ENCODE measurements around the gene INTS3.
A peak's percentile ranks its signal among the peaks of the same experiment; 100 is the strongest.

The INTS3 gene

GRCh38 chr1:153770797-153771196 is 42.9 kb downstream of the INTS3 start:
- Histone ChIP-seq H3K9me3 (ENCODE audit: control insufficient read depth in 2 of 2, low read length in 2 of 2) (no peaks in the 10 kb centered on the region), H3K4me3 (ENCODE audit: low read length in 2 of 2) (no peak overlapping the region), H3K4me1 (ENCODE audit: control insufficient read depth in 2 of 2, insufficient read depth in 2 of 2, low read length in 2 of 2) (peaks cover 20 to 30% of the 10 kb centered on the region in 2 donors), H3K27ac (ENCODE audit: low read depth in 2 of 2, low read length in 2 of 2) (no peak overlapping the region), H3K36me3 (ENCODE audit: control insufficient read depth in 2 of 2, insufficient read depth in 2 of 2, low read length in 2 of 2) (peaks cover 30 to 36% of the 10 kb centered on the region in 2 donors), H3K27me3 (ENCODE audit: control insufficient read depth in 2 of 2, insufficient read depth in 2 of 2, low read length in 2 of 2) (no peaks in the 10 kb centered on the region), H3K9ac (ENCODE audit: low read depth in 1 of 2, low read length in 2 of 2) (no peak overlapping the region)

- H3K9ac ChIP-seq (ENCODE audit: low read depth in 1 of 2, low read length in 2 of 2), result no peak overlapping the region
- H3K4me3 ChIP-seq (ENCODE audit: low read length in 2 of 2), result no peak overlapping the region
- no peaks in the 10 kb centered on the region for H3K9me3 ChIP-seq (ENCODE audit: control insufficient read depth in 2 of 2, low read length in 2 of 2)
- H3K36me3 ChIP-seq (ENCODE audit: control insufficient read depth in 2 of 2, insufficient read depth in 2 of 2, low read length in 2 of 2), result peaks cover 30 to 36% of the 10 kb centered on the region in 2 donors
- H3K27ac ChIP-seq (ENCODE audit: low read depth in 2 of 2, low read length in 2 of 2), result no peak overlapping the region
- H3K4me1 ChIP-seq (ENCODE audit: control insufficient read depth in 2 of 2, insufficient read depth in 2 of 2, low read length in 2 of 2), result peaks cover 23 to 35% of the 10 kb centered on the region in 2 donors
- H3K27me3 ChIP-seq (ENCODE audit: control insufficient read depth in 2 of 2, insufficient read depth in 2 of 2, low read length in 2 of 2), result no peaks in the 10 kb centered on the region
These were observed 43.4 kb downstream of the INTS3 start for GRCh38 chr1:153771261-153771660.

GRCh38 chr1:153771841-153772593 is 44.2 kb downstream of the INTS3 start:
- Histone ChIP-seq H3K36me3 (ENCODE audit: control insufficient read depth in 2 of 2, insufficient read depth in 2 of 2, low read length in 2 of 2) (peaks cover 30 to 36% of the 10 kb centered on the region in 2 donors), H3K27me3 (ENCODE audit: control insufficient read depth in 2 of 2, insufficient read depth in 2 of 2, low read length in 2 of 2) (no peaks in the 10 kb centered on the region), H3K4me3 (ENCODE audit: low read length in 2 of 2) (no peak overlapping the region), H3K4me1 (ENCODE audit: control insufficient read depth in 2 of 2, insufficient read depth in 2 of 2, low read length in 2 of 2) (peaks cover 31 to 42% of the 10 kb centered on the region in 2 donors), H3K9ac (ENCODE audit: low read depth in 1 of 2, low read length in 2 of 2) (no peak overlapping the region), H3K9me3 (ENCODE audit: control insufficient read depth in 2 of 2, low read length in 2 of 2) (no peaks in the 10 kb centered on the region), H3K27ac (ENCODE audit: low read depth in 2 of 2, low read length in 2 of 2) (no peak overlapping the region)

GRCh38 chr1:153773096-153773921 is 45.5 kb downstream of the INTS3 start:
- peak overlapping the region in 1 of 2 donors; percentile 49 for H3K27ac ChIP-seq (ENCODE audit: low read depth in 2 of 2, low read length in 2 of 2)
- H3K9ac ChIP-seq (ENCODE audit: low read depth in 1 of 2, low read length in 2 of 2), result no peak overlapping the region
- H3K27me3 ChIP-seq (ENCODE audit: control insufficient read depth in 2 of 2, insufficient read depth in 2 of 2, low read length in 2 of 2), result no peaks in the 10 kb centered on the region
- peaks cover 31 to 33% of the 10 kb centered on the region in 2 donors for H3K4me1 ChIP-seq (ENCODE audit: control insufficient read depth in 2 of 2, insufficient read depth in 2 of 2, low read length in 2 of 2)
- peaks cover 22 to 28% of the 10 kb centered on the region in 2 donors for H3K36me3 ChIP-seq (ENCODE audit: control insufficient read depth in 2 of 2, insufficient read depth in 2 of 2, low read length in 2 of 2)
- H3K4me3 ChIP-seq (ENCODE audit: low read length in 2 of 2), result no peak overlapping the region
- H3K9me3 ChIP-seq (ENCODE audit: control insufficient read depth in 2 of 2, low read length in 2 of 2), result no peaks in the 10 kb centered on the region

GRCh38 chr1:153774026-153774595 is 46.3 kb downstream of the INTS3 start:
- H3K9ac ChIP-seq (ENCODE audit: low read depth in 1 of 2, low read length in 2 of 2), result peak overlapping the region in 1 of 2 donors; percentile 72
- no peaks in the 10 kb centered on the region for H3K27me3 ChIP-seq (ENCODE audit: control insufficient read depth in 2 of 2, insufficient read depth in 2 of 2, low read length in 2 of 2)
- H3K27ac ChIP-seq (ENCODE audit: low read depth in 2 of 2, low read length in 2 of 2), result peak overlapping the region in 1 of 2 donors; percentile 32
- peaks cover 21 to 23% of the 10 kb centered on the region in 2 donors for H3K36me3 ChIP-seq (ENCODE audit: control insufficient read depth in 2 of 2, insufficient read depth in 2 of 2, low read length in 2 of 2)
- H3K4me1 ChIP-seq (ENCODE audit: control insufficient read depth in 2 of 2, insufficient read depth in 2 of 2, low read length in 2 of 2), result peaks cover 24 to 25% of the 10 kb centered on the region in 2 donors
- H3K9me3 ChIP-seq (ENCODE audit: control insufficient read depth in 2 of 2, low read length in 2 of 2), result no peaks in the 10 kb centered on the region
- H3K4me3 ChIP-seq (ENCODE audit: low read length in 2 of 2), result no peak overlapping the region

- Histone ChIP-seq H3K27me3 (ENCODE audit: control insufficient read depth in 2 of 2, insufficient read depth in 2 of 2, low read length in 2 of 2) (no peaks in the 10 kb centered on the region), H3K9me3 (ENCODE audit: control insufficient read depth in 2 of 2, low read length in 2 of 2) (no peaks in the 10 kb centered on the region), H3K9ac (ENCODE audit: low read depth in 1 of 2, low read length in 2 of 2) (peak within 1 kb of the TSS; percentile 72 to 76), H3K4me3 (ENCODE audit: low read length in 2 of 2) (peak within 1 kb of the TSS; percentile 79 to 84), H3K36me3 (ENCODE audit: control insufficient read depth in 2 of 2, insufficient read depth in 2 of 2, low read length in 2 of 2) (peaks cover 18 to 26% of the 10 kb centered on the region in 2 donors), H3K27ac (ENCODE audit: low read depth in 2 of 2, low read length in 2 of 2) (peak within 1 kb of the TSS; percentile 70 to 87), H3K4me1 (ENCODE audit: control insufficient read depth in 2 of 2, insufficient read depth in 2 of 2, low read length in 2 of 2) (peaks cover 19 to 23% of the 10 kb centered on the region in 2 donors)
These were observed 47.1 kb downstream of the INTS3 start, which contains the start of gene SLC27A3 for GRCh38 chr1:153774780-153775457. SLC27A3 (plus strand) TSS chr1:153775407; CDS start chr1:153775498, 91 bp downstream.

GRCh38 chr1:153775458-153776327 is 47.8 kb downstream of the INTS3 start:
- H3K27ac ChIP-seq (ENCODE audit: low read depth in 2 of 2, low read length in 2 of 2), result peak overlapping the region; percentile 70 to 87
- peak overlapping the region; percentile 72 to 76 for H3K9ac ChIP-seq (ENCODE audit: low read depth in 1 of 2, low read length in 2 of 2)
- H3K27me3 ChIP-seq (ENCODE audit: control insufficient read depth in 2 of 2, insufficient read depth in 2 of 2, low read length in 2 of 2), result no peaks in the 10 kb centered on the region
- H3K36me3 ChIP-seq (ENCODE audit: control insufficient read depth in 2 of 2, insufficient read depth in 2 of 2, low read length in 2 of 2), result peaks cover 13 to 22% of the 10 kb centered on the region in 2 donors
- H3K4me1 ChIP-seq (ENCODE audit: control insufficient read depth in 2 of 2, insufficient read depth in 2 of 2, low read length in 2 of 2), result peaks cover 19 to 23% of the 10 kb centered on the region in 2 donors
- H3K4me3 ChIP-seq (ENCODE audit: low read length in 2 of 2), result peak overlapping the region; percentile 79 to 84
- H3K9me3 ChIP-seq (ENCODE audit: control insufficient read depth in 2 of 2, low read length in 2 of 2), result no peaks in the 10 kb centered on the region

- peak overlapping the region; percentile 70 to 87 for H3K27ac ChIP-seq (ENCODE audit: low read depth in 2 of 2, low read length in 2 of 2)
- peaks cover 9 to 18% of the 10 kb centered on the region in 2 donors for H3K36me3 ChIP-seq (ENCODE audit: control insufficient read depth in 2 of 2, insufficient read depth in 2 of 2, low read length in 2 of 2)
- H3K27me3 ChIP-seq (ENCODE audit: control insufficient read depth in 2 of 2, insufficient read depth in 2 of 2, low read length in 2 of 2), result no peaks in the 10 kb centered on the region
- H3K4me1 ChIP-seq (ENCODE audit: control insufficient read depth in 2 of 2, insufficient read depth in 2 of 2, low read length in 2 of 2), result peaks cover 19 to 23% of the 10 kb centered on the region in 2 donors
- H3K9ac ChIP-seq (ENCODE audit: low read depth in 1 of 2, low read length in 2 of 2), result peak overlapping the region in 1 of 2 donors; percentile 76
- H3K9me3 ChIP-seq (ENCODE audit: control insufficient read depth in 2 of 2, low read length in 2 of 2), result no peaks in the 10 kb centered on the region
- peak overlapping the region; percentile 79 to 84 for H3K4me3 ChIP-seq (ENCODE audit: low read length in 2 of 2)
These were observed 48.5 kb downstream of the INTS3 start for GRCh38 chr1:153776352-153776751.

GRCh38 chr1:153776845-153777370 is 49.1 kb downstream of the INTS3 start:
- Histone ChIP-seq H3K27me3 (ENCODE audit: control insufficient read depth in 2 of 2, insufficient read depth in 2 of 2, low read length in 2 of 2) (no peaks in the 10 kb centered on the region), H3K36me3 (ENCODE audit: control insufficient read depth in 2 of 2, insufficient read depth in 2 of 2, low read length in 2 of 2) (peaks cover 5 to 13% of the 10 kb centered on the region in 2 donors), H3K9me3 (ENCODE audit: control insufficient read depth in 2 of 2, low read length in 2 of 2) (no peaks in the 10 kb centered on the region), H3K4me1 (ENCODE audit: control insufficient read depth in 2 of 2, insufficient read depth in 2 of 2, low read length in 2 of 2) (peaks cover 19 to 23% of the 10 kb centered on the region in 2 donors), H3K4me3 (ENCODE audit: low read length in 2 of 2) (peak overlapping the region in 1 of 2 donors; percentile 84), H3K27ac (ENCODE audit: low read depth in 2 of 2, low read length in 2 of 2) (no peak overlapping the region), H3K9ac (ENCODE audit: low read depth in 1 of 2, low read length in 2 of 2) (no peak overlapping the region)

Data from mucosa of rectum (tissue), 2 donors.